HEK293 (cell line): Measurements from ENCODE around the gene C2CD4C.

ENCODE experiments used
- CTCF ChIA-PET: fragments of 350-600 bp; formaldehyde crosslinking; extraction: SDS; loops from one replicate; lab custom pipeline; 2021; ENCODE audit warnings: antibody characterized with exemption; lab: Yijun Ruan, JAX
- POLR2A ChIA-PET: fragments of 300-600 bp; formaldehyde crosslinking; extraction: SDS; loops from one replicate; lab custom pipeline; 2020; ENCODE audit warnings: antibody characterized with exemption, inconsistent platforms; lab: Yijun Ruan, JAX
- H3K27ac ChIP-seq: fragments of 200-500 bp; sonication (Bioruptor generic); 2 replicates; pipeline ENCODE4 v1.5.1; 2014; ENCODE audit warnings: low read depth, low read length, control low read depth, inconsistent platforms; ENCODE audit errors: extremely low read depth
- H3K36me3 ChIP-seq, 2 experiments: fragments of 200-500 bp in 1 of 2; sonication (Bioruptor generic) in 1 of 2; 1 replicate in 1 of 2; 2 replicates in 1 of 2; pipeline ENCODE4 v1.5.1; 2014 to 2017; ENCODE audit warnings: inconsistent platforms in 2 of 2, low read length in 2 of 2; ENCODE audit not compliant: control insufficient read depth in 2 of 2, insufficient read depth in 1 of 2
- H3K4me1 ChIP-seq: fragments of 200-500 bp; sonication (Bioruptor generic); 2 replicates; pipeline ENCODE4 v1.5.1; 2014; ENCODE audit warnings: mild to moderate bottlenecking, low read length, inconsistent platforms; ENCODE audit not compliant: control insufficient read depth, insufficient read depth
- H3K4me3 ChIP-seq: 2 replicates; pipeline ENCODE4 v1.5.1; 2011; ENCODE audit warnings: low read depth, mild to moderate bottlenecking, control low read depth, low read length, moderate library complexity
- H3K9me3 ChIP-seq: fragments of 200-500 bp; sonication (Bioruptor generic); 2 replicates; pipeline ENCODE4 v1.5.1; 2014; ENCODE audit warnings: low read depth, low read length, inconsistent platforms; ENCODE audit not compliant: control insufficient read depth, insufficient read depth
- GFI1B ChIP-seq: fragments of 450-650 bp; formaldehyde crosslinking; IDR thresholded peaks from 2 replicates; pipeline ENCODE4 v1.5.1; 2016; ENCODE audit warnings: missing biosample characterization, missing genetic modification characterization
- GLI4 ChIP-seq: fragments of 450-650 bp; formaldehyde crosslinking; IDR thresholded peaks from 2 replicates; pipeline ENCODE4 v1.5.1; 2016; ENCODE audit warnings: missing biosample characterization, missing genetic modification characterization
- HIC1 ChIP-seq: fragments of 450-650 bp; formaldehyde crosslinking; IDR thresholded peaks from 2 replicates; pipeline ENCODE4 v1.5.1; 2016; ENCODE audit warnings: missing biosample characterization, missing genetic modification characterization
- MEIS1 ChIP-seq: sonication (generic); formaldehyde crosslinking; IDR thresholded peaks from 2 replicates; pipeline ENCODE4 v1.8.1; 2022; ENCODE audit warnings: missing genetic modification reagents, mild to moderate bottlenecking, borderline replicate concordance
- OVOL3 ChIP-seq: fragments of 450-650 bp; formaldehyde crosslinking; IDR thresholded peaks from 2 replicates; pipeline ENCODE4 v1.5.1; 2016; ENCODE audit warnings: missing biosample characterization, missing genetic modification characterization
- RBAK ChIP-seq: fragments of 450-650 bp; formaldehyde crosslinking; IDR thresholded peaks from 2 replicates; pipeline ENCODE4 v1.5.1; 2016; ENCODE audit warnings: missing biosample characterization, missing genetic modification characterization
- SCRT1 ChIP-seq: fragments of 450-650 bp; formaldehyde crosslinking; IDR thresholded peaks from 2 replicates; pipeline ENCODE4 v1.5.1; 2016; ENCODE audit warnings: missing biosample characterization, missing genetic modification characterization, borderline replicate concordance
- SP2 ChIP-seq: fragments of 450-650 bp; formaldehyde crosslinking; IDR thresholded peaks from 2 replicates; pipeline ENCODE4 v1.5.1; 2016; ENCODE audit warnings: missing biosample characterization, missing genetic modification characterization
- YY1 ChIP-seq: fragments of 450-650 bp; formaldehyde crosslinking; IDR thresholded peaks from 2 replicates; pipeline ENCODE4 v1.5.1; 2018; ENCODE audit warnings: missing biosample characterization, missing genetic modification characterization
- ZBTB21 ChIP-seq: fragments of 450-650 bp; formaldehyde crosslinking; IDR thresholded peaks from 2 replicates; pipeline ENCODE4 v1.5.1; 2017; ENCODE audit warnings: missing biosample characterization, missing genetic modification characterization
- ZBTB44 ChIP-seq: fragments of 450-650 bp; IDR thresholded peaks from 2 replicates; pipeline ENCODE4 v1.5.1; 2018; ENCODE audit warnings: missing biosample characterization, mild to moderate bottlenecking, missing genetic modification characterization
- ZBTB7A ChIP-seq: fragments of 450-650 bp; formaldehyde crosslinking; IDR thresholded peaks from 2 replicates; pipeline ENCODE4 v1.5.1; 2016; ENCODE audit warnings: low read depth, missing biosample characterization, missing genetic modification characterization
- ZNF175 ChIP-seq: fragments of 450-650 bp; formaldehyde crosslinking; IDR thresholded peaks from 2 replicates; pipeline ENCODE4 v1.5.1; 2016; ENCODE audit warnings: missing biosample characterization, missing genetic modification characterization
- ZNF214 ChIP-seq: fragments of 450-650 bp; formaldehyde crosslinking; IDR thresholded peaks from 2 replicates; pipeline ENCODE4 v1.5.1; 2017; ENCODE audit warnings: missing biosample characterization, mild to moderate bottlenecking, missing genetic modification characterization, borderline replicate concordance
- ZNF248 ChIP-seq: fragments of 450-650 bp; formaldehyde crosslinking; IDR thresholded peaks from 2 replicates; pipeline ENCODE4 v1.5.1; 2017; ENCODE audit warnings: missing biosample characterization, missing genetic modification characterization
- ZNF274 ChIP-seq, 2 experiments: fragments of 200-500 bp in 1 of 2; fragments of 450-650 bp in 1 of 2; sonication (Bioruptor generic) in 1 of 2; formaldehyde crosslinking in 1 of 2; IDR thresholded peaks; 2 replicates each; pipeline versions ENCODE4 v1.5.1 to v1.6.1; 2014 to 2016; ENCODE audit warnings: borderline replicate concordance in 1 of 2, inconsistent platforms in 1 of 2, low read length in 1 of 2, missing biosample characterization in 1 of 2, missing genetic modification characterization in 1 of 2
- ZNF37A ChIP-seq: fragments of 450-650 bp; IDR thresholded peaks from 2 replicates; pipeline ENCODE4 v1.5.1; 2018; ENCODE audit warnings: missing biosample characterization, missing genetic modification characterization
- ZNF529 ChIP-seq: fragments of 450-650 bp; formaldehyde crosslinking; IDR thresholded peaks from 2 replicates; pipeline ENCODE4 v1.5.1; 2017; ENCODE audit warnings: missing genetic modification characterization, missing biosample characterization; ENCODE audit not compliant: insufficient replicate concordance
- ZNF544 ChIP-seq: fragments of 450-650 bp; formaldehyde crosslinking; IDR thresholded peaks from 2 replicates; pipeline ENCODE4 v1.5.0; 2017; ENCODE audit warnings: missing biosample characterization, missing genetic modification characterization
- ZNF555 ChIP-seq: fragments of 450-650 bp; formaldehyde crosslinking; conservative IDR thresholded peaks from 2 replicates; pipeline ENCODE4 v1.5.1; 2017; ENCODE audit warnings: missing biosample characterization, mild to moderate bottlenecking, missing genetic modification characterization, inconsistent platforms
- ZNF596 ChIP-seq: fragments of 450-650 bp; IDR thresholded peaks from 2 replicates; pipeline ENCODE4 v1.5.0; 2018; ENCODE audit warnings: missing biosample characterization, mild to moderate bottlenecking, missing genetic modification characterization, moderate library complexity
- ZNF600 ChIP-seq: fragments of 450-650 bp; formaldehyde crosslinking; IDR thresholded peaks from 2 replicates; pipeline ENCODE4 v1.5.1; 2016; ENCODE audit warnings: missing biosample characterization, missing genetic modification characterization
- ZNF623 ChIP-seq: fragments of 450-650 bp; formaldehyde crosslinking; IDR thresholded peaks from 2 replicates; pipeline ENCODE4 v1.5.1; 2016; ENCODE audit warnings: missing biosample characterization, missing genetic modification characterization
- ZNF776 ChIP-seq: fragments of 450-650 bp; formaldehyde crosslinking; IDR thresholded peaks from 2 replicates; pipeline ENCODE4 v1.5.0; 2017; ENCODE audit warnings: missing biosample characterization, missing genetic modification characterization, borderline replicate concordance
- ZNF777 ChIP-seq: fragments of 450-650 bp; formaldehyde crosslinking; IDR thresholded peaks from 2 replicates; pipeline ENCODE4 v1.5.1; 2017; ENCODE audit warnings: missing biosample characterization, missing genetic modification characterization, borderline replicate concordance
- TF ChIP-seq, protein P1 (sequence below): fragments of 450-650 bp; formaldehyde crosslinking; IDR thresholded peaks from 2 replicates; pipeline ENCODE4; 2016; ENCODE audit warnings: missing biosample characterization, missing genetic modification characterization
- TF ChIP-seq, protein P2 (sequence below): fragments of 450-650 bp; formaldehyde crosslinking; IDR thresholded peaks from 2 replicates; pipeline ENCODE4 v1.5.1; 2016; ENCODE audit warnings: missing biosample characterization, missing genetic modification characterization

C2CD4C gene

DNA sequence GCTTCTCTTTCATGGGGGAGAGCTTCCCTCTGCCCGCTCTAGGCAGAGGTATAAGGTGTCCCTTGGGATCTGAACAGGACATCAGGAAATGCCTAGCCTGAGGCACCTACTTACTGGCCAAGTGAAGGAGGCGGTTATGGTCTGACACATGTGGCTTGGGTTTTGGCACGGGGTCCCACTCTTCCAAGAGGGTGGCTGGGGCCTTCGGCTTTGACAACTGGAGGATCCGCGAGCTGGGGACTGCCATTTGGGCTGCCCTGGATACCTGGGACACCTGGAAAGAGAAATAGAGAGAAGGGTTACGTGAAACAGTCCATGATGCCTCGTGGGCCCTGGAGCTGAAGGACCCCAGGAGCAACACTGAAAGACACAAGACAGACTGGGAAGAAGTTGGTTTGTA is 42.0 kb downstream of the C2CD4C start:
- ChIA-PET POLR2A (no interaction called here), CTCF (interaction anchor here (0.5 to 0.9 kb wide), 2 partner anchors 17 to 144 kb away, joined by 3 read pairs; no protein-coding TSS in a partner anchor)
- H3K4me1 ChIP-seq, result no peaks in the 10 kb centered on the region
- H3K9me3 ChIP-seq, result no peaks in the 10 kb centered on the region
- H3K36me3 ChIP-seq, result no peaks in the 10 kb centered on the region
- TF ChIP-seq, protein P1, sequence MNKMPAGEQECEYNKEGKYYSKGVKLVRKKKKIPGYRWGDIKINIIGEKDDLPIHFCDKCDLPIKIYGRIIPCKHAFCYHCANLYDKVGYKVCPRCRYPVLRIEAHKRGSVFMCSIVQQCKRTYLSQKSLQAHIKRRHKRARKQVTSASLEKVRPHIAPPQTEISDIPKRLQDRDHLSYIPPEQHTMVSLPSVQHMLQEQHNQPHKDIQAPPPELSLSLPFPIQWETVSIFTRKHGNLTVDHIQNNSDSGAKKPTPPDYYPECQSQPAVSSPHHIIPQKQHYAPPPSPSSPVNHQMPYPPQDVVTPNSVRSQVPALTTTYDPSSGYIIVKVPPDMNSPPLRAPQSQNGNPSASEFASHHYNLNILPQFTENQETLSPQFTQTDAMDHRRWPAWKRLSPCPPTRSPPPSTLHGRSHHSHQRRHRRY (tag by site-specific recombination), result no peak
- no peak for TF ChIP-seq SCRT1 (tag by site-specific recombination)
- no peak for TF ChIP-seq HIC1
- no peak for TF ChIP-seq ZBTB44 (tag by site-specific recombination)
- no peak for TF ChIP-seq ZNF600 (tag by site-specific recombination)
- no peak for TF ChIP-seq GLI4 (tag by site-specific recombination)
- TF ChIP-seq ZNF555 (tag by site-specific recombination), result no peak
- no peak for TF ChIP-seq ZNF175 (tag by site-specific recombination)
- TF ChIP-seq ZBTB21 (tag by site-specific recombination), result no peak
- TF ChIP-seq GFI1B (tag by site-specific recombination), result no peak
- no peak for TF ChIP-seq MEIS1 (CRISPR knock-in tag)
- no peak for TF ChIP-seq OVOL3 (tag by site-specific recombination)
- TF ChIP-seq, protein P2, sequence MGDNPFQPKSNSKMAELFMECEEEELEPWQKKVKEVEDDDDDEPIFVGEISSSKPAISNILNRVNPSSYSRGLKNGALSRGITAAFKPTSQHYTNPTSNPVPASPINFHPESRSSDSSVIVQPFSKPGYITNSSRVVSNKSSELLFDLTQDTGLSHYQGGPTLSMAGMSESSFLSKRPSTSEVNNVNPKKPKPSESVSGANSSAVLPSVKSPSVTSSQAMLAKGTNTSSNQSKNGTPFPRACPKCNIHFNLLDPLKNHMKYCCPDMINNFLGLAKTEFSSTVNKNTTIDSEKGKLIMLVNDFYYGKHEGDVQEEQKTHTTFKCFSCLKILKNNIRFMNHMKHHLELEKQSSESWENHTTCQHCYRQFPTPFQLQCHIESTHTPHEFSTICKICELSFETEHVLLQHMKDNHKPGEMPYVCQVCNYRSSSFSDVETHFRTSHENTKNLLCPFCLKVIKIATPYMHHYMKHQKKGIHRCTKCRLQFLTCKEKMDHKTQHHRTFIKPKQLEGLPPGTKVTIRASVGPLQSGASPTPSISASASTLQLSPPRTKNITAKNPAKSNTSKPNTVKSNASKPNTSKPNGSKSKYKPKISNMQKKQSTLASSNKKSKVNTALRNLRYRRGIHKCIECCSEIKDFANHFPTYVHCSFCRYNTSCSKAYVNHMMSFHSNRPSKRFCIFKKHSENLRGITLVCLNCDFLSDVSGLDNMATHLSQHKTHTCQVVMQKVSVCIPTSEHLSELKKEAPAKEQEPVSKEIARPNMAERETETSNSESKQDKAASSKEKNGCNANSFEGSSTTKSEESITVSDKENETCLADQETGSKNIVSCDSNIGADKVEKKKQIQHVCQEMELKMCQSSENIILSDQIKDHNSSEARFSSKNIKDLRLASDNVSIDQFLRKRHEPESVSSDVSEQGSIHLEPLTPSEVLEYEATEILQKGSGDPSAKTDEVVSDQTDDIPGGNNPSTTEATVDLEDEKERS, result no peak
- no peak for TF ChIP-seq ZNF274 (IDR thresholded peaks at IDR 0.05; ENCODE audit: low read length)
- TF ChIP-seq ZNF274 (tag by site-specific recombination; IDR thresholded peaks at IDR 0.05; ENCODE audit: borderline replicate concordance), result no peak
- TF ChIP-seq, all 188 proteins: peak for 0
- H3K4me3 ChIP-seq, result no peak overlapping the region
- no peak overlapping the region for H3K27ac ChIP-seq

GRCh38 chr19:366205-366783 is 42.7 kb downstream of the C2CD4C start:
- Histone ChIP-seq H3K4me3 (no peak overlapping the region), H3K27ac (no peak overlapping the region), H3K9me3 (no peaks in the 10 kb centered on the region), H3K4me1 (no peaks in the 10 kb centered on the region), H3K36me3 (no peaks in the 10 kb centered on the region)
- POLR2A ChIA-PET, result no interaction called here
- CTCF ChIA-PET, result interaction anchor here (0.5 kb wide), 1 partner anchor 18 kb away, joined by 3 read pairs; no protein-coding TSS in a partner anchor
- TF ChIP-seq ZNF37A (tag by site-specific recombination) (no peak), ZNF596 (tag by site-specific recombination) (no peak), ZNF214 (tag by site-specific recombination) (no peak), ZNF776 (tag by site-specific recombination) (no peak), ZNF623 (tag by site-specific recombination) (no peak), RBAK (no peak), ZNF529 (no peak), ZNF544 (tag by site-specific recombination) (no peak), ZBTB7A (no peak), YY1 (no peak), SP2 (tag by site-specific recombination) (no peak), ZNF777 (tag by site-specific recombination) (no peak), ZNF248 (tag by site-specific recombination) (no peak)
